Peyer's patch (tissue), 4 donors: ENCODE data around the gene C17orf67.

Source experiments
- CTCF ChIP-seq, 6 experiments: fragments of 450-650 bp in 4 of 6; fragments of 200-600 bp in 2 of 6; sonication (generic) in 1 of 6; IDR thresholded peaks; one replicate each; pipeline ENCODE4 v1.5.1; 2017 to 2019; ENCODE audit warnings: antibody characterized with exemption in 6 of 6, mild to moderate bottlenecking in 3 of 6, moderate library complexity in 1 of 6
- POLR2A ChIP-seq, 2 donors: fragments of 450-650 bp; IDR thresholded peaks; one replicate each; pipeline ENCODE4 v1.5.1; 2017; ENCODE audit warnings: antibody characterized with exemption in 2 of 2, mild to moderate bottlenecking in 2 of 2, moderate library complexity in 2 of 2

- TF ChIP-seq CTCF (IDR thresholded peaks at IDR 0.05) (no peak), POLR2A (IDR thresholded peaks at IDR 0.05) (no peak)
These were observed 28.2 kb upstream of the C17orf67 start for GRCh38 chr17:56861899-56862298.
